HTR-8/SVneo (cell line): ENCODE data around the gene HSP90AB1.
"Not testable (repeated sequence)": the region's sequence is repeated elsewhere in the genome, so short reads cannot be mapped to it uniquely, and the experiment has no call there.

Experiments
- DNase-seq: peaks from one replicate; pipeline ENCODE4 v3.0.0; 2011; ENCODE audit warnings: low spot score, mixed read lengths; ENCODE audit not compliant: insufficient read length
- FAIRE-seq: peaks from 2 replicates; lab custom pipeline; 2011; peaks lifted over from hg19 to GRCh38; lab: Jason Lieb, UNC

The HSP90AB1 gene

GRCh38 chr6:44221961-44222335 lies 25.0 kb upstream of the HSP90AB1 start:
- no peak for FAIRE-seq

GRCh38 chr6:44222486-44223318 lies 24.2 kb upstream of the HSP90AB1 start:
- DNase-seq (no peak), FAIRE-seq (no peak)

More at GRCh38 chr6:44221961-44222335, 25.0 kb upstream of the HSP90AB1 start:
- no peak for DNase-seq

- DNase-seq: peak; percentile 87
Measured at GRCh38 chr6:44223319-44224028, 23.4 kb upstream of the HSP90AB1 start, which contains the start of gene SLC29A1. TSS of gene SLC29A1 (plus strand) at chr6:44223595. CDS start at chr6:44227314, 3,719 bp downstream.

GRCh38 chr6:44224029-44224964 lies 22.6 kb upstream of the HSP90AB1 start:
- no peak for FAIRE-seq
- DNase-seq: peak; percentile 45

More at GRCh38 chr6:44223319-44224028, 23.4 kb upstream of the HSP90AB1 start, which contains the start of gene SLC29A1:
- no peak for FAIRE-seq

GRCh38 chr6:44224965-44225305 lies 22.0 kb upstream of the HSP90AB1 start:
- FAIRE-seq: no peak
- DNase-seq: no peak

GRCh38 chr6:44225579-44226325 lies 21.1 kb upstream of the HSP90AB1 start:
- DNase-seq (no peak), FAIRE-seq (no peak)

GRCh38 chr6:44226368-44227147 lies 20.3 kb upstream of the HSP90AB1 start:
- DNase-seq (no peak), FAIRE-seq (no peak)

GRCh38 chr6:44227148-44227793 lies 19.6 kb upstream of the HSP90AB1 start:
- FAIRE-seq (no peak), DNase-seq (no peak)

- FAIRE-seq (no peak), DNase-seq (no peak)
Measured at GRCh38 chr6:44228031-44228430, 18.9 kb upstream of the HSP90AB1 start.

GRCh38 chr6:44228433-44228832 lies 18.5 kb upstream of the HSP90AB1 start:
- no peak for FAIRE-seq
- no peak for DNase-seq

- FAIRE-seq: no peak
- DNase-seq: no peak
Measured at GRCh38 chr6:44228836-44229235, 18.1 kb upstream of the HSP90AB1 start.

- FAIRE-seq (no peak), DNase-seq (no peak)
Measured at GRCh38 chr6:44229376-44230033, 17.4 kb upstream of the HSP90AB1 start.

GRCh38 chr6:44230034-44230675 lies 16.7 kb upstream of the HSP90AB1 start:
- FAIRE-seq (no peak), DNase-seq (no peak)

- DNase-seq: not testable (repeated sequence)
Measured at GRCh38 chr6:44231426-44231825, 15.5 kb upstream of the HSP90AB1 start.

GRCh38 chr6:44232676-44233566 lies 14.0 kb upstream of the HSP90AB1 start:
- DNase-seq (no peak), FAIRE-seq (no peak)

More at GRCh38 chr6:44231426-44231825, 15.5 kb upstream of the HSP90AB1 start:
- FAIRE-seq: not testable (repeated sequence)

GRCh38 chr6:44233567-44234100 lies 13.3 kb upstream of the HSP90AB1 start:
- DNase-seq: no peak
- no peak for FAIRE-seq
